AG09319 (cell line): ENCODE results near the gene EYS.
"Not testable (repeated sequence)": the region's sequence is repeated elsewhere in the genome, so short reads cannot be mapped to it uniquely, and the experiment has no call there.

Experiments
- DNase-seq: peaks from one replicate; pipeline ENCODE4 v3.0.0-alpha.2; 2010; ENCODE audit warnings: low read depth; ENCODE audit errors: extremely low read depth
- CTCF ChIP-seq: IDR thresholded peaks from 2 replicates; pipeline ENCODE4 v1.5.1; 2011; ENCODE audit warnings: low read depth, mild to moderate bottlenecking, inconsistent platforms, low read length, moderate library complexity

Gene EYS

GRCh38 chr6:63802606-63803206 is 1904.3 kb downstream of the EYS start:
- peak; percentile 67 for TF ChIP-seq CTCF
- DNase-seq, result no peak

- not testable (repeated sequence) for DNase-seq
These were observed 1906.6 kb downstream of the EYS start for GRCh38 chr6:63800386-63800785.

- TF ChIP-seq CTCF, result no peak
- no peak for DNase-seq
These were observed 1907.2 kb downstream of the EYS start for GRCh38 chr6:63799813-63800212.

GRCh38 chr6:63799313-63799712 is 1907.7 kb downstream of the EYS start:
- no peak for DNase-seq
- TF ChIP-seq CTCF, result no peak

GRCh38 chr6:63798378-63798777 is 1908.6 kb downstream of the EYS start:
- no peak for TF ChIP-seq CTCF
- DNase-seq, result no peak

GRCh38 chr6:63797721-63798120 is 1909.3 kb downstream of the EYS start:
- no peak for DNase-seq
- no peak for TF ChIP-seq CTCF

- DNase-seq, result no peak
- no peak for TF ChIP-seq CTCF
These were observed 1911.2 kb downstream of the EYS start for GRCh38 chr6:63795826-63796225.

- DNase-seq, result no peak
- no peak for TF ChIP-seq CTCF
These were observed 1912.0 kb downstream of the EYS start for GRCh38 chr6:63795006-63795405.
